ENCODE results near the gene KLHL8.
"Not testable (repeated sequence)": the region's sequence is repeated elsewhere in the genome, so short reads cannot be mapped to it uniquely, and the experiment has no call there.

The KLHL8 gene

DNA sequence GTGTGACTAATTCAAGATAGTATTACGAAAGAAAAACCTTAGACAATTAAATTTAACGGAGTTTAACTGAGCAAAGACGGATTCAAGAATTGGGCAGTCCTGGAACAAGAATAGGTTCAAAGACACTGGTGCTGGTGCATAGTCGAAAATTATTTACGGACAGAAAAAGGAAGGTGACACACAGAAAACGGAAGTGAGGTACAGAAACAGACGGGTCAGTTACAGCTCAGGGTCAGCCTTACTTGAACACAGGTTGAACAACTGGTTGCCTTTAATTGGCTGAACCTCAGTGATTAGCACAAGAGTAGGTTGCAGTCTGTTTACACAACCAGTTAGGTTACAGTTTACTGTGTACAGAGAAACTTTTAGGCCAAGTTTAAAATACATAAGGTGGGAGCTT lies 31.5 kb downstream of the KLHL8 start:
- intact Hi-C loops (cut with DNase I), result no loop called here
- no peak for DNase-seq

DNA sequence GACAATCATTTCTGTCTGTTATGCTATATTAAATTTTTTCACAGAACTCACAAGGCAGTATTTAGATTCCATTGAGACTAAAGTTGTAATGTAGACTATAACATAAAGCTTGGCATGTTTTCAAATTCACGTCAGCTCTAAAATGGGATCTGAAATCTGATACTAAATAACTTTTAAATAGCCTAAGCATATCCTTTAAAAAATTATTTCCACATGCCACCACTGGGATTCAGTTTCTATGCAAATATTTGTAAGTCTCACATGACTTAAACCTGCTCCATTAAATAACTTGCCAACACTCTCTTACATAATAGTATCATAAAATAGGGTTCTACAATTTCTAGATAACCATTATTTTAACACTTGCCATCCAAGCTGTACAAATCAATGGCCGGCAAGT lies 32.4 kb downstream of the KLHL8 start:
- intact Hi-C loops (cut with DNase I), result no loop called here
- no peak for DNase-seq

GRCh38 chr4:87185146-87185870 lies 35.1 kb downstream of the KLHL8 start:
- intact Hi-C loops (cut with DNase I), result no loop called here
- no peak for DNase-seq

- intact Hi-C loops (cut with DNase I), result no loop called here
- no peak for DNase-seq
Measured at GRCh38 chr4:87180767-87181166, 39.7 kb downstream of the KLHL8 start.

DNA sequence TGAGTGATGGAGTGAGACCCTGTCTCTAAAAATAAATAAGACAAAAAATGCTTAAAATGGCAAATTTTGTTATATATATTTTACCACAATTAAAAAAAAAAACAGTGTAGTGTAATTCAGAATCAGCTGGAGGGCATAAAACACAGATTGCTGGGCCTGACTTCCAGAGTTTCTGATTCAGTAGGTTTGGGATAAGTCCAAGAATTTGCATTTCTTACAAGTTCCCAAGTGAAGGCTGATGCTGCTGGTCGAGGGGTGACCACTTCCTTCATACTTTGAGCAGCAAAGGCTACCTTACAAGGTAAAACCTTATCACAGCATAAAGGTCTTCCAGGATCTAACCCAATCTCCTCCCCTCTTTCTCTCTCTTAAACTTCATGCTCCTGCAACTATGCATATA lies 40.7 kb downstream of the KLHL8 start:
- DNase-seq, result no peak
- intact Hi-C loops (cut with DNase I), result no loop called here

DNA sequence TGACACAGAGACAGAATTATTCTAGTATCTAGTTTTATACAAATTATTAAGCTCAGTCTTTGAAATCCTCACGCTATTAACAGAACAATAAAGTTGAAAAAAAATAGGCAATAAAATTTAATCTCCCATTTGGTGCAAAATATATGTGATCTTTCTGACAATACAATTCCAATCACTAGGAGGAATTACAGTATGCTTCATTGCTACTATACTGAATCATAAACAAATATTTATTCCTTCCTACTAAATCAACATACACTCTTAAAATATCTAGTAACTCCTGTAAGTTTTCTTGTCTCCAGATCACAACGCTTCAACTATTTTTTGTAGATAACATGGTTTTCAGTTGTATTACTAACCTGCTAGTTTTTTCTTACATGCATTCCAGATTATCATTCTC lies 45.7 kb downstream of the KLHL8 start:
- intact Hi-C loops (cut with DNase I), result no loop called here
- no peak for DNase-seq

DNA sequence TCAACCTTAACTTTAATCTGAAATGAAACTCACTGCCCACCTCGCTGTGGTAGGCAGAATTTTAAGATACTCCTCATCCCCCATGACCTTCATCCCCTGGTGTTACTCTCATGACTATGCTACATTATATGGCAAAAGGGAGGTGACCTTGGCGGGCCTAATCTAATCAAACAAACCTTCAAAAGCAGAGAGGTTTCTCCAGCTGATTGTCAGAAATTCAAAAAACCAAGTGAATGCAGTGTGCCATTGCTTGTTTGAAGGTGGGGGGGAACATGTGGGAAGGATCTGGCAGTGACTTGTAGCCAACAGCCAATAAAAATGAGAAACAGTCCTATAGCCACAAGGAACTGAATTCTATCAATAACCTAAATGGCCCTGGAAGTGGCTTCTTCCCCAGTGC lies 48.5 kb downstream of the KLHL8 start:
- DNase-seq, result no peak
- intact Hi-C loops (cut with DNase I), result no loop called here

GRCh38 chr4:87166296-87166854 lies 54.0 kb downstream of the KLHL8 start:
- intact Hi-C loops (cut with DNase I), result no loop called here
- no peak for DNase-seq

GRCh38 chr4:87165892-87166291 lies 54.5 kb downstream of the KLHL8 start:
- intact Hi-C loops (cut with DNase I), result no loop called here

DNA sequence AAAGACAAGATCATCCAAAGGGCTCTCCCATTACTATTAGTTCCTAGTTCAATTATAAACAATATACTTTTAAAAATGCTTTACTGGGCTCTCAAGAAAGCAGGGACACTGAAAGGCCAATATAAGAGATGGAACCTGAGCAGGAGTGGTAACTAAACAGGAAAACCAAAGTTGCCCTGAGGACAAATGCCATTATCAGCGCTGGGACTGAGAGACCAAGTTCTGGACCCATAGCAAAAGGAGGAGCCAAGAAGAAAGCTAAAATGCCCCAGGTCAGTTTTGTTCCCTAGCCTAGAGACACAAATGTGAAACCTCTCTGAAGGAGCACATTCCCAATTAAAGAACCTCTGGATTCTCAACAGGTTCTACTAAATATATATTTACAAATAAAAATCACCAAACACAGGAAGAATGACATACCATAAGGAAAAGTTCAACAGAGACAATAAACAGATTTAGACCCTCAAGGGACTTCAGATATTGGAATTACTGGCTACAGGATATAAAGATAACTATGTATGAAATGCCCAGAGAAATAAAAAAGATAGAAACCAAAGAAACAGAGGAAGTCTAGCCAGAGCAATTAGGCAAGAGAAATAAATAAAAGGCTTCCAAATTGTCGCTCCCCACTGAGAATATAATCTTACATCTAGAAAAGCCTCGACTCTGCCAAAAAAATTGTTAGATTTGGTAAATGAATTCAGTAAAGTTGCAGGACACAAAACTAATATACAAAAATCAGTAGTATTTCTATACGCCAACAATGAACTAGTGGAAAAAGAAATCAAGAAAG lies 67.1 kb downstream of the KLHL8 start:
- DNase-seq, result no peak
- intact Hi-C loops (cut with DNase I), result no loop called here

More at GRCh38 chr4:87165892-87166291, 54.5 kb downstream of the KLHL8 start:
- DNase-seq, result no peak

DNA sequence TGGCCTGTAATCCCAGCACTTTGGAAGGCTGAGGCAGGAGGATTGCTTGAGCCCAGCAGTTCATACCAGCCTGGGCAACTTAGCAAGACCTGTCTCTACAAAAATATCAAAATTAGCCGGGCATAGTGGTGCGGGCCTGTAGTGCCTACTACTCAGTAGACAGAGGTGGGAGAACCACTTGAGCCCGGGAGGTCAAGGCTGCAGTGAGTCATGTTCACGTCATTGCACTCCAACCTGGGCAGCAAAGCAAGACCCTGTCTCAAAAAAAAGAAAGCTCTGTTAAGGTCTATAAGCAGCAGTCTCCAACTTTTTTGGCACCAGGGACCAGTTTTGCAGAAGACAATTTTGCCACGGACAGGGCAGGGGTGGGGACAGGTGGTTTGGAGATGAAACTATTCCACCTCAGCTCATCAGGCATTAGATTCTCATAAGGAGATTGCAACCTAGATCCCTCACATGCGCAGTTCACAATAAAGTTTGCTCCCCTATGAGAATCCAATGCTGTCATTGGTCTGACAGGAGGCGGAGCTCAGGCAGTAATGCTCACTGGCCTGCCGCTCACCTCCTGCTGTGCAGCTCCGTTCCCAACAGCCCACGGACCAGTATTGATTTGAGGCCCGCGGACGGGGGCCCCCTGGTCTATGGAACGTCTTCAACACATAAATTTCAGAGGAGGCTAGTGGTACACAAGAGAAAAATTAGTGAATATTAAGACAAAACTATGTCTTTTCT lies 67.9 kb downstream of the KLHL8 start:
- no peak for DNase-seq
- intact Hi-C loops (cut with DNase I), result no loop called here

GRCh38 chr4:87151730-87152129 lies 68.7 kb downstream of the KLHL8 start:
- no peak for DNase-seq
- intact Hi-C loops (cut with DNase I), result loop anchor here (2.0 kb wide), 1 partner anchor 83 kb away; no protein-coding TSS in a partner anchor

GRCh38 chr4:87150498-87151261 lies 69.7 kb downstream of the KLHL8 start:
- DNase-seq, result peak in 25 of 42 donors; percentile 7 to 89 (median 64)
- intact Hi-C loops (cut with DNase I), result loop anchor here (2.0 kb wide), 1 partner anchor 84 kb away; no protein-coding TSS in a partner anchor

GRCh38 chr4:87147116-87147515 lies 73.3 kb downstream of the KLHL8 start:
- no peak for DNase-seq
- intact Hi-C loops (cut with DNase I), result no loop called here

DNA sequence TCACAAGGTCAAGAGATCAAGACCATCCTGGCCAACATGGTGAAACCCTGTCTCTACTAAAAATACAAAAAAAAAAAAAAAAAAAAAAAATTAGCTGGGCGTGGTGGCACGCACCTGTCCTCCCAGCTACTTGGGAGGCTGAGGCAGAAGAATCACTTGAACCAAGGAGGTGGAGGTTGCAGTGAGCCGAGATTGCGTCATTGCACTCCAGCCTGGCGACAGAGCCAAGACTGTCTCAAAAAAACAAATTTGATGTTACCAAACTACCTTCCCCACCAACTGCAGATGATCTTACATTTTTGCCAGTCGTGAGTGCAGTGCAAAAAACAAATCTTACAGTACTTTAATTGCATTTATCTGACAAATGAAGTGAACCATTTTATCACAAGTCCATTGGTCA lies 74.5 kb downstream of the KLHL8 start:
- DNase-seq; intact Hi-C loops (cut with DNase I): not testable (repeated sequence)

DNA sequence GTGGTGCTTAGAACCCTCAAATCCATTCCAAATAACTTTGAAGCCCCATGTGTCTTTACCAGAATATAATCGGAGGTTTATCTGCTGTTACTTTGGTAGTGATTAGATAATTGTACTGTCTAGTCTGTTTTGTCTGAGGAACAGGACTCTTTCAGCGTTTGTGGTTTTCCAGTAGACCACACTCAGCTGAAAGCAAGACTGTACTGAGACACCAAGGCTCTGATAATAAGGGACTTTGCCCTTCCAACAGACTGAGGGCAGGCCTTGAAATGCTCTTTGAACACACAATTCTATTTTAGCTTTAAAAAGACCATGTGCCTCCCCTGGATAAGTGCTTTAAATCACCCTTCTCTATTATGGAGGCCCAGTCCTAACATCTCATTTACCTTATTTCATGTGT lies 76.1 kb downstream of the KLHL8 start:
- intact Hi-C loops (cut with DNase I), result no loop called here
- DNase-seq, result no peak

DNA sequence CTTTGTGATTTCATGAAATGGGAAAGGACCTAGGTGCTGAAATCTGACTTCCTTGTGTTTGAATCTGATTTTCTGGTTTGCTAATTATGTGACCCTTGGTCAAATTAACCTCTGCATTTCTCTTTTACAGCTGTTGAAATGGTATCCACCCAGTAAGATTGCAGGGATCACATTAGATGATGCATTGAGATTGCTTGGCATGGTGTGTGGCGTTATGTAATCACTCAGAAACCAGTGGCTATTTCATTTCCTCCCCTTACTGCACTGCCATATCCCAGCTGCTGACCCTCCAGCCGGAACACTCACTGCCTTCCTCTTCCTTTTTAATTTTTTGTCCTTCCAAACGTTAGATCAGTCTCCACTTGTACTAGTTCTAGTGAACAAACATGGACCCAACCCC lies 79.0 kb downstream of the KLHL8 start:
- intact Hi-C loops (cut with DNase I), result no loop called here
- no peak for DNase-seq

DNA sequence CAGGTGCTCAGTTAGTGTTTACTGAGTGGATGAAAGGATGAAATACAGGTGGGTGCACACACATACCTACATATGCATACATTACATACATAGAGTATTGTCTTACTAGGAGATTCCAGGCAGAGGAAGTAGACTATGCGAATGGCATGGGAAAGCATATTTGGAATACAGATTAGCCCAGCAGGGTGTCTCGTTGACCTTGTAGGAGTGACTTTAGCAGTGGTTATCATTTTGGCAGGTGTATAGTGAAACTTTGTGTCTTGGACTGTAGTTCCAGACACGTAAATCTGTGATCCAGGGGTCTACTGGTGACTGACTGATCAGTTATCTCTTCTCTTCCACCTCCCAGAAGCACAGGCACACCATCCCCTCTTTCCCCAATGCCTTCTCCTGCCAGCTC lies 86.3 kb downstream of the KLHL8 start:
- intact Hi-C loops (cut with DNase I), result no loop called here
- no peak for DNase-seq

DNA sequence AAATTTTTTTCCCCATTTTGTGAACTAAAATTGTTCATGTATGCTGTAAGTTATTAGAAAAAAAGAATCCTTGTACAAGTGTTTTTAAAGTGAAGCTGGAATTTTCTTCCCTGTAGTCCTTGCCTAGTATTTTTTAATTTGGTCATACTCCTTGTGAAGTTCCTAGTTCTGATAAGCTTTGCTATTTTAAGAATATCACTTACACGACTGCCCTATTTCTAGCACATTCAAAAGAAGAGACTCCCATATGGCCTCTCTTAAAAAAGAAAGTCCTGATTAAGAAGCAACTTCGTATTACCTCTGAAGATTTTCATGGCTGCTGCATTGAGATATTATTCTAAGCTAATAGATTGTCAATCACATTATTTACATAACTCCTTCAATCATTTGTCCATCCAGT lies 87.2 kb downstream of the KLHL8 start:
- intact Hi-C loops (cut with DNase I), result no loop called here
- DNase-seq, result no peak

Measured in head of caudate nucleus (tissue), 42 donors.